Left hindlimb (tissue), 1 donor: ENCODE results near the gene CALML6.

Experiments used
- DNase-seq: peaks from one replicate; pipeline ENCODE4 v3.0.0-alpha.2; 2018

CALML6 gene

DNA sequence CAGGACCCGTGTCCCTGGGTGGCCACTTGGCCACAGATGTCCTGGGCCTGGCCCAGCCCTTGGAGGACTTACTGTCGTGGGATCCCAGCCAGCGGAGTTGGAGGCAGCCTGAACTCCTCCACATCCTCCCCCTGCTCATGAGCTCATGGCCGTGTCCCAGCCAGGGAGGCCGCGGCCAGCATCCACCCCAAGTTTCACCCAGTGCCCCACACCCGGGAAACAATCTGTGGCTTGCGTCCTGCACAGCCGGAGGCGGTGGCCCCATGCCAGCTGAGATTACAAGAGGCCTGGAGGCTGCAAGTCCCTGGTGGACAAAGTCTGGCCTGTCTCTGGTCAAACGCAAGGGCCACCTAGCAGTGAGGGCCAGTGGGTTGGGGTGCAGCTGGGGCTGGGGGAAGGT lies 31.5 kb downstream of the CALML6 start:
- peak; percentile 53 for DNase-seq

DNA sequence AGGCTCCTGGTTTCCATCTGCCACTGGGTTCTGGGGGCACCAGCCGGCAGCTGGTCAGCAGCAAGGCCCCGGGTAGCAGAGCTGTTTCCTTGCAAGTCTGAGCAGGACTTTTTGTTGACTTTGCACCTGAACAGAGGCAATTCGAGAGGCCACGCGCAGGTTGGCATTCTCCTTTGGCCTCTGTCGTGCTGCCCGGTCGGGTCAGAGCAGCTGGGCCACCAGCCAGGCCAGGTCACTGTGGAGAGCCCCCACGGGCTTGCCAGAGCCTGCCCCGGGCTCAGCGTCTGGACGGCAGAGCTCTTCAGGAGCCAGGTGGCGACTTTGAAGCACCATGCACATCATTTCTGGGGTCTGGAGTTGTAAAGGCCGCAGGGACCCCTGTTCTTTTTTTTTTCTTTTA lies 32.4 kb downstream of the CALML6 start:
- DNase-seq: peak; percentile 30

DNA sequence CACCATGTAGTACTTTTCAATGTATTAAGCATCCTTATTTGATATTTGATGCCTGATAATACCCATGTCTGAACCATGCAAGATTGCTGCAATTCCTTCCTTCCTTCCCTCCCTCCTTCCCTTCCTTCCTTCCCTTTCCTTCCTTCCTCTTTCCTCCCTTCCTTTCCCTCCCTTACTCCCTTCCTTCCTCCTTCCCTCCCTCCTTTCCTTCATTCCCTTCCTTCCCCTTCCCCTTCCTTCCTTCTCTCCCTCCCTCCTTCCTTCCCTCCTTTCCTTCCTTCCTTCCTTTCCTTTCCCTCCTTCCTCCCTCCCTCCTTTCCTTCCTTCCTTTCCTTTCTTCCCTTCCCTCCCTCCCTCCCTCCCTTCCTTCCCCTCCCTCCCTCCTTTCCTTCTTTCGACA lies 33.7 kb downstream of the CALML6 start:
- no peak for DNase-seq

GRCh38 chr1:1950940-1951339 lies 35.9 kb downstream of the CALML6 start:
- no peak for DNase-seq

DNA sequence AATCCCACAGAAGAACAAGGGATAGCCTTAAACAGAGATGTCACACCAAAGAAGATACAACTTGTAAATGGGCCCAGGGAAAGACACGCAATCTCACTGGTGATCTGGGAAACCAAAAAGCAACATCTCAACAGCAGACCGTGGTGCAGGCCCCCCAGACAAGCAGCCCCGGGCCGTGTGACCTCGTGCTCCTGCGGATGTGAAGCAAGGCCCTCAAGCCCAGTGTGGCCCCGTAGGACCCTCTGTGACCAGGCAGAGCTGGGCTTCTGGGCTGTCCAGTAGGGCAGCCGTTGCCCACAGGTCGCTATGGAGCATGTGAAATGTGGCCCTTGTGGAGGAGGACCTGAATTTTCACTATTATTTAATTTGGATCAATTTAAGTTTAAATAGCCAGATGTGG lies 39.0 kb downstream of the CALML6 start:
- DNase-seq: no peak

- no peak for DNase-seq
Measured at GRCh38 chr1:1954831-1955441, 39.9 kb downstream of the CALML6 start.

DNA sequence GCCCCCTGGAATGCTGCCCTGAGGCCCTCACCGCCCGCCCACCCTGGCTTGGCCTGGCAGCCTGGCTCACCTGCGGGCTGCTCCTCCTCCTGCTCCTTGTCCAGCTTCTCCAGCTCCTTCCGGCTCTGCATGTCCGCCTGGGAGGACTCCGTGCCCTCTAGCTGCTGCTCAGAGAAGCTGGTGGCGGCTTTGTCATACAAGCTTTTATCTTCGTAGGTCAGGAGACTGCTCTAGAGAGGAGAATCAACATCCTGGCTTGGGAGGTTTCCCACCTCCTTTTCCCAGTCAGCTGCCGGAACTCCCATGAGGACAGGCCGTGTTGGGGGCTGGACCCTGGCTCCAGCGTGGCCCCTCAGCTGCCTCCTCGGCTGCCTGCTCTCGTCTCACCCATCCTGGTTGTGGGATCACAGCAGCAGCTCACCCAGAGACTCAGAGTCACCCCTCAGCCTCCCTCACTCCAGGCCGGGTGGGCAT lies 40.6 kb downstream of the CALML6 start:
- DNase-seq: peak; percentile 17

DNA sequence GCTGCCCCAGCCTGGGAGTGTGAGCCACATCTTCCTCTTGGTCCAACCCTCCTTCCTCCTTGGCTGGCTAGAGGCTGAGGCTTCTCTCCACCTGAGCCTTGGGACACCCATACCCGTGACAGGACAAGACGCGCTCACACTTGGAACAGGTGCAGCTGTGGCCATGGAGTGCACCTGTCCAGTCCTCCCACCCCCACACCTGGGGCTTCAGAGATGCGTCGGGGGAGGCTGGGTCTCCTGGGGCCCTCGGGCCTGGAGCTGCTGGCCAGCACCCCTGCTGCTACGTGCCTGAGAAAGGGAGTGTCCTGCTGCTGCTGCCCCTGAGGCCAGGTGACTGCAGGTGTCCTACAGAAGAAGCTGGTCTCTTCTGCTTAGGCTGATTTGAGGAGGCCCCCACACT lies 41.0 kb downstream of the CALML6 start:
- no peak for DNase-seq

DNA sequence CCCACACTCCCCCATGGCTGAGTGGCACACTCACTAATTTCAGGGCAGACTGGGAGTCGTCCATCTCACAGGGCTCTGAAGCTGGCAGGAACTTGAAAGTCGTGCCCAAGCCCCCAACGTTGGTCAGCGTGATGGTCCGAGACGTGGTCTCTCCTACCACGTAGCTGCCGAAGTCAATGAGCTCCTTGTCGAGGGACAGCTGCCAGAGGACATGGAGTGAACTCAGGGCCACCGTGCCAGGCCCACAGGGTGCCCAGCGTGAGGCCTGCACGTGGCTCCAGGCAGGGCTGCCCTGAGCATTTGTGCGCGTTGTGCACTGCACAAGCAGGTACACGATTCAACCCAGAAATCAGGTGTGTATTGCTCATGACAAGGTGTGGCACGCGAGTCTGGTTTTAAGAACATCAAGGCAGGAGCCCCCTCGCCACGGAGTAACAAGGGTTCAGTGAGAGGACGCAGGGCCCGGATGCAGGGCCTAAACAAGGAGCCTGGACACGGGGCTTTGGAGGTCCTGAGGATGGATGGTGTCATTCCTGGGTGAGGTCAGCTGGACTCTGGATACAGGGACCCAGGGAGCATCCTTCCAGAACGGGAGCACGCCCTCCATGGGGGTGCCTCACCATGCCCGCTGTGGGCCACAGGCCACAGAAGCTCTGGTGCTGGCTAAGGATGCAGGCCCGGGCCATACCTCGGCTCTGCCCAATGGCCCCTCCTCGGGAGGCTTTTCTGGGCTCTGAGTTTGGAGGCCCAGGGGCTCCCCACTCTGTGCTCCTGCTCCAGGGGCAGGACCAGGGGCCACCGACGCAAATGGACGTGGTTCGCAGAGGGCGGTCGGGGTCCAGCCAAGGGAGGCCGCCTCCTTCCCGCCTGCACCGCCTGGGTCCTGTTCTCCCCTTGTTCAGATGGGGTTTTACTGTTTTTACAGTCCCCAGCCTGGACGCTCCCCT lies 41.8 kb downstream of the CALML6 start:
- DNase-seq: no peak

DNA sequence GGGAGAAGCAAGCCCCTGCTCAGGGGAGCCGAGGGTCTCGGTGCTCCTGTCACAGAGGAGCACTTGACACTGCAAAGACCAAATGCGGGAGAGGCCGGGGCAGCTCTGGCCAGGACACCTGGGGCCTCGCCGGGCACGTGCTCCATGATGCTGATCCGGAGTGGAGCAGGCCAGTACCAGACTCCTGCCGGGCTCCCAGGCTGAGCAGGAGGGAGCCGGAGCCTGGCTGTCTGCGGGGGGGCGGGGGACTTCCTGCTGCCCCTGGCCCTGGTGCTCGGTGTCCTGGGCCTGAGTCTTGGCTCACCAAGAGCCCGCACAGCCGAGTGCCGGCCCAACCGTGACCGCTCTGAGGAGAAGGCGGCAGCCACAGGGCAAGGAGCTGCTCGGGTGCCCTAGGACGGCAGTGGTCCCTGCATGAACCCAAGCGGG lies 42.5 kb downstream of the CALML6 start:
- DNase-seq: no peak

DNA sequence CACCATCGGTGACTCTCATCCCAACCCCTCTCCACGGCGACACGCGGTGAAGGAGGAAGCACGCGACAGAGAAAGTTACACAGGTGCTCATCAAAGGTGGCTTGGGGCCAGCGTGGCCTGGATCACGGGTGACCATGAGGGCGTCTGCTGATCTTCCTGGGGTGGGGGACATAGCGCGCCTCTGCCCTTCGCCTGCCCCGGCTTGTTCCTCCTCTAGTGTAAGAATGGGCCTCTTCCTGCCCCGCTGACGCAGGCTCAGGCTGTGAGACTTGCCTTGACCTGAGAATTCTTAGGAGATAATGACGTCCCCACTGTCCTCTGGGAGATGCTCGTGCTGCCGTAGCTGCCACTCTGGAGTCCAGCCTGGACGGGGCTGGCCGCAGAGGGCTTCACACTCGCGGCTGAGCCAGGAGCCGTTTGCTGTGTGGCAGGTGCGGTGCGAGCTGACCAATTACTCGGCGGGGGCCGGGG lies 43.0 kb downstream of the CALML6 start:
- DNase-seq: no peak

- DNase-seq: peak; percentile 7
Measured at GRCh38 chr1:1959459-1959839, 44.4 kb downstream of the CALML6 start.

- DNase-seq: peak; percentile 84
Measured at GRCh38 chr1:1959840-1960479, 44.9 kb downstream of the CALML6 start.

GRCh38 chr1:1960480-1961196 lies 45.6 kb downstream of the CALML6 start:
- no peak for DNase-seq

DNA sequence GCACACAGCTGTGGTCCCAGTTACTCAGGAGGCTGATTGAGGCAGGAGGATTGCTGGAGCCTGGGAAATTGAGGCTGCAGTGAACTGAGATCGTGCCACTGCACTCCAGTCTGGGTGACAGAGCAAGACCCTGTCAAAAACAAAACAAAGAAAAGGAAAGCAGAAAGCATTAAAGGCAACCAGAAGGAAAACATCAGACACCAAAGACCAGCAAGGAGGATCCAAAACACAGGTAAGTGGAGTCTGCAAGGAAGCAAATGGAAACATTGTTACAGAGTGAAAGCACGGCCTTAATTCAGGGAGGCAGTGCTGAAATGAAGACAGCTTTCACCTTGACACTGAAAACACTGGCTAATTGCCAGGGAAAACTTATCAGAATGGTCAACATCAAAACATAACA lies 47.7 kb downstream of the CALML6 start:
- no peak for DNase-seq

- no peak for DNase-seq
Measured at GRCh38 chr1:1963570-1963969, 48.5 kb downstream of the CALML6 start.

DNA sequence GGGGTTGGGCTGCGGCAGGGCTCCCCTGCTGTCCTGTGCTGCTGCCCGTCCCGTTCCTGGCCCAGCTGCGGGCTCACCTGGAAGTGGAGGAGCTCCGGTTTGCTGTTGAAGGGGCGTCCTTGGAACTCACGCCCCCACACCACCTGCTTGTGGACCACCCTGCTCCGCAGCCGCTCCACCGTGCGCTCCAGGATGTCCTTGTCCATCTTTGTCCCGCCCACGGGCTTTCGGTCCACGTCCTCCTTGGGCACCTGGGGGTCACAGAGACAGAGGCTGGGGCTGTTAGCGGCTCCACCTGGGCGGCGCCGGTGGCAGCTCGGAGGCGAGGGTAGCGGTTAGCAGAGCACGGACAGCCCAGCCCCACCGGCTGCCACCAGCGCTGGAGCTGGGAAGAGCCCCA lies 49.8 kb downstream of the CALML6 start:
- no peak for DNase-seq

DNA sequence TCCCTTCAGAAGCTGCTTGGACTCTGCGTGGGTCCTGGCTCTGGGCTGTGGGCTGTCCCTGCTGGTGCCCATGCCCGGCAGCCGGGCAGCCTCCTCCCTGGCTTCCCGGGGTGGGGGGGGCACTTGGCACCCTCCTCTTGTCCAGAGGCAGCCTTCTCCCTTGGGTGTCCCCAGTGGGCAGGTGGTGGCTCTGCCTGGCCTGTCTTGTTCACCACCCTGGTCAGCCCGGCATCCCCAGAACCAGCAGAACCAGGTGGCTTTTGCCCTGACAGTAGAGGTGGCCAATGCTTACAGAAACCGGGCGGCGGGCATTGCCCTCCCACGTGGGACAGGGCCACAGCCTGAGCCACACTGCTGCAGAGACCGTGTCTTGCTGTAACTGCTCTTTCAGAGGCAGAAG lies 50.5 kb downstream of the CALML6 start:
- no peak for DNase-seq

GRCh38 chr1:1966071-1966740 lies 51.1 kb downstream of the CALML6 start:
- no peak for DNase-seq
